HG03469 (cell line): Measurements from ENCODE around the gene DLEC1.

Source experiments
- ATAC-seq: cut with Tn5 transposase; IDR thresholded peaks from one replicate; pipeline ENCODE4 v1.9.1; 2021; ENCODE audit warnings: mild to moderate bottlenecking, moderate library complexity, moderate number of reproducible peaks; ENCODE audit not compliant: unreplicated experiment

DLEC1 gene

GRCh38 chr3:38107911-38108648 lies 69.1 kb downstream of the DLEC1 start:
- no peak for ATAC-seq

GRCh38 chr3:38108649-38109579 lies 69.9 kb downstream of the DLEC1 start:
- no peak for ATAC-seq

DNA sequence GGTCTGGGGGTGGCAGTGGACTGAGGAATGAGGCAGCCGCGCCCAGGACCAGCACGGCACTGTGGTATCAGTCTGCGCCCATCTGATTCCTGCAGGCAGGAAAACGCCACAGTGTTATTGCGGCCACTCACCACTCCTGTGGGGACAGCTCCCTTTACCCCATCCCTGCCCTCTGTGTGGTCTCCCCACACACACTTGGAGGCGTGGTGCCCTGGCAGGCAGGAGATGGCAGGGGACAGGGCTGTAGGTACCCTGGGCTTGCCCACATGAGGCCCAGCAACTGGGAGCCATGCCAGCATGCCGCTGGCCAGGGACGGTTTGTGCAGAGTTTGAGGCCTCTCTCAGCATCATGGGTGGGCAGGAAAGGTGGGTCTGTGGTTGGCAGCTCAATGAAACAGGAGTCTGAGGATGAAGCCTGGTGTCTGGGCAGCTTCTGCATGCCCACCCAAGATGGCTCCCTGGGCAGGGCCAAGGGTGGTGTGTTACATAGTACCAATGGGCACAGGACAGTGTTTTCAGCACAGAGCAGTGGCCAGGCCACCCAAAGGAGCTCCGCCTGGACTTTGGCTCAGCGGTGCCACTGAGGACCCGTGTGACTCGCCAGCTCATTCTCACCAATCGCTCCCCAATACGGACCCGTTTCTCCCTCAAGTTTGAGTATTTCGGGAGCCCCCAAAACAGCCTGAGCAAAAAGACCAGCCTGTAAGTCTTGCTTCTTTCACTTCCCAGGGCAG lies 70.7 kb downstream of the DLEC1 start:
- ATAC-seq = no peak

DNA sequence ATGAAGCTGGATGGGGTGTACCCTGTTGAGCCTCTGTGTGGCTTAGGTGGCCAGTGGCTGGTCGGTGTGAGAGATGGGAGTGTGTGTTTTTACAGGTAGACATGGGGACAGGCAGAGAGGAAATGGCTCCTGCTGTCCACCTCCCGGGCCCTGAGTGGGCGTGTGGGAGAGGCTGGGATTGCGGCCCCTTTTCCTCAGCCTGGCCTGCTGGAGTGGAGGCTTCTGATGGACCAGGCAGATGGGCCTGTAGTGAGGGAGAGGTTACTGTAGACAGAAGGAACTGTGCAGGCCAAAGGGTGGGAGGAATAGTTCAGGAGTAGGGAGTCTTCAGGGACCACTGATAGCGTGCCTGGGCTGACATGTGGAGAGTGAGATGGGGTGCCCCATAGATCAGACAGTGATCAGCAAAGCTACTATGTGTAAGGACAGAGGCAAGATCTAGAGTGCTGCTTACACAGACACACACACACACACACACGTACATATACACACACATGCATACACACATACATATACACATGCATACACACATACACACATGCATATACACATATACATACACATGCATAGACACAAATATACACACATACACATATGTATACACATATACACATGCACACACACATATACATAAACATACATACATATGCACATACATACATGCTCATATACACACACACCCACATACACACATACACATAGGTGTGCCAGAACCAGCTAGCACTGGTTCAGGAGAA lies 71.5 kb downstream of the DLEC1 start:
- no peak for ATAC-seq

DNA sequence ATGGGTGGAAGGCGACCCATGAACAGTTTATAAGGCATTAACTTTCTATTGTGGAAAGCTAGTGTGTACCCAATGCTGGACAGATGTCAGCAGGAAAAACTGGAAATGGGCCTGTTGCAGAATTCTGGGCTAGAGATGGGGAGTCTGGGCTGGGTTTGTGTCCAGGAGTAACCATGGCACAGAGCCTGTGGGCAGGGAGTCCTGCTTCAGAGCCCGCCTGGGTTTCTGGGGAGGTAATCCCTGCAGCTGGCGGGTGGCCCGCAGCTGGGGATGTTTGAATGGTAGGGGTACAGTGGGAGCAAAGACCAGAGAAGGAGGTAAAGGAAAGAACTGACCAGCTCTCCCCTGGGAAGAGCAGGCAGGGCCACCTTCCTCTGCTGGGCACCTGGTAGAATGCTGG lies 72.2 kb downstream of the DLEC1 start:
- no peak for ATAC-seq

DNA sequence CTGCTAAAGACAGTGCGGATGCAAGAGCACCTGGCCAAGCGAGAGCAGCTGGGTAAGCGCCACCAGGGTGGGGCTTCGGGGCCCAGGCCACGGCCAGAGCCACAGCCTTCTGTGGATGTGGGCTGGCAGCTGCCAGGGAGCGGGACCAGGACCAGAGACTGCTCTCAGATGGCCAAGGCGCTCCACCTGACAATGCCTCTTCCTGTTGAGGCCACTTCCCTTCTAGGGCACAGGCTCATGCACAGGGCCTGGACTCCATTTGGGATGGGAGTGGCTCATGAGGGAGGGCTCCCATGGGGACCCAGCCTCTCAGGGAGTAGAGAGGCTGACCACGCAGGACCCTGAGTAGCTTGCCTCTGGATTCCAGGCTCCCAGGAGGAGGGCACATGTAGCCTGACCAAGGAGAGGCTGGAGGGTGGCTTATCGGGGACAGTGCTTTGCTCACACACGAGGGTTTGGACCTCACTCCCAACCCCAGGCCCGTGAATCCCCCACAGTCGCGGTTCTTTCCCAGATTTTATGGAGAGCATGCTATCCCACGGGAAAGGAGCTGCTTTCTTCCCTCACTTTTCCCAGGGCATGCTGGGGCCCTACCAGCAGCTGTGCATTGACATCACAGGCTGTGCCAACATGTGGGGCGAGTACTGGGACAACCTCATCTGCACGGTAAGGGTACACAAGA lies 72.8 kb downstream of the DLEC1 start:
- ATAC-seq = no peak

- no peak for ATAC-seq
Measured at GRCh38 chr3:38112378-38112761, 73.4 kb downstream of the DLEC1 start.

- ATAC-seq = no peak
Measured at GRCh38 chr3:38114052-38114874, 75.3 kb downstream of the DLEC1 start.

DNA sequence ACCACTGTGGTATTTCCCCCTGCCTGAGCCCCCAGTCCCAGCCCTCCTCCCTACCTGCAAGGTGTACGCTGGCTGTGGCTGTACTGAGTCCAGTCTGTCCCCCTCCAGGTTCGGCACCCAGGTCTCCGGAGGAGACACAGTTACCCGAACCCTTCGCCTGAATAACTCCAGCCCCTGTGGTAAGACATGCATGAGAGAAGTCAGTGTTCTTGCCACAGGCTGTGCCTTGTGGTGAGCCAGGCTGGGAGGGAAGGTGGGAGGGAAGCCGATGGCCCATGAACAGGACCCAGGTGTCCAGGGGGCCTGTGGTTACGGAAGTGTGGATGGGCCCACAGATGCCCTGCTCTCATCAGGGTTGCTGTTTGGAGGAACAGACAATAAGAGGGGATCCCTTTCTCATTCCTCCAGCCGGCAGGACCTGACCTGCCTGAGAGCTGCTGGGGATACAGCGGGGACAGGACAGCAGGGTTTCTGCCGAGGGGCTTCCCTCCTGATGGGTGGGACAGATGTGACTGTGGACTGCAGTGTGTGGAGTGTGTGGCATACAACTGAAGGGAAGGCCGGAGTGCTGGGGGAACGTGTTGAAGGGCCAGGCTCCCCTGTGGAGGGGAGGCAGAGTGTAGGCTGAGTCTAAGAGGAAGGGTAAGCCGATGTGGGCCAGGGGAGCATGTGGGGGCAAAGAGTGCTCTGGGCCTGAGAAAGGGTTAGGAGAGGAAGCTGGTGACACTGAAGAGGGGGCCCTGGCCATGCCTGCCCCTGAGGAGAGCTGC lies 76.1 kb downstream of the DLEC1 start:
- no peak for ATAC-seq

DNA sequence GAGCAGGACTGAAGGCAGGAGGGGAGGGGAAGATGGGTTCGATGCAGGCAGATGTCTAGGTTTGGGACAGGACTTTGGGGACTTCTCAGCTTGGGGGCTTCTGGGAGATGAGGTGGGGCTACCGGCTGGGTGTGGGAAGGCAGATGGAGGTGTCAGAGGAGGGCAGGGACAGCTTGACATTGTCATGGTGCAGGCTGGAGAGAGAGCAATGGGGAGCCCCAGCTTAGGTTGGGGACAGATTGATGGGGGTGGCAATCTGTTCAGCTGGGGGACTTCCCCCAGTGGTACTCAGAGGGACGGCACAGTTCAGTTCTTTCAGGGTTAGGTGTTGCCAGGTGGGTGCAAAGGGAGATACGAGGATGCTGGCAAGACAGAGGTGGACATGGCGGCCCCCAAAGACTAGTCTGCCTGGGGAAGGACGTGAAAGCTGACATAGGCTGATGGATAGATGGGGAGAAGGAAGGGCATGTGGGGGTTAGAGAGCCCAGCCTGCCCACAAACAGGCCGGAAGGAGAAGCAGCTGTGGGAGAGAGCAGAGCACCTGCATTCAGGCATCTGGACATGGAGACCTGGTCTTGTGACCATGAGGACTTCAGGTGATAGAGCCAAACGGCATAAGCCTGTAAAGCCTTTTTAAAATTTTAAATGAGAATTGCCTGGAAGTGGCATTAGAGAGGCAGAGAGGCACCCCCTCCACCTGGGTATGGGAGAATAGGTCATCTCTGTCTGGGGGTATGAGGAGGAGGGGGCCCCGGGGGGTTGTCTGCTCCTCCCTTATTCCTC lies 76.8 kb downstream of the DLEC1 start:
- no peak for ATAC-seq

GRCh38 chr3:38116471-38117162 lies 77.6 kb downstream of the DLEC1 start:
- no peak for ATAC-seq

GRCh38 chr3:38117163-38117716 lies 78.2 kb downstream of the DLEC1 start:
- ATAC-seq = no peak

GRCh38 chr3:38117748-38118420 lies 78.9 kb downstream of the DLEC1 start:
- no peak for ATAC-seq

DNA sequence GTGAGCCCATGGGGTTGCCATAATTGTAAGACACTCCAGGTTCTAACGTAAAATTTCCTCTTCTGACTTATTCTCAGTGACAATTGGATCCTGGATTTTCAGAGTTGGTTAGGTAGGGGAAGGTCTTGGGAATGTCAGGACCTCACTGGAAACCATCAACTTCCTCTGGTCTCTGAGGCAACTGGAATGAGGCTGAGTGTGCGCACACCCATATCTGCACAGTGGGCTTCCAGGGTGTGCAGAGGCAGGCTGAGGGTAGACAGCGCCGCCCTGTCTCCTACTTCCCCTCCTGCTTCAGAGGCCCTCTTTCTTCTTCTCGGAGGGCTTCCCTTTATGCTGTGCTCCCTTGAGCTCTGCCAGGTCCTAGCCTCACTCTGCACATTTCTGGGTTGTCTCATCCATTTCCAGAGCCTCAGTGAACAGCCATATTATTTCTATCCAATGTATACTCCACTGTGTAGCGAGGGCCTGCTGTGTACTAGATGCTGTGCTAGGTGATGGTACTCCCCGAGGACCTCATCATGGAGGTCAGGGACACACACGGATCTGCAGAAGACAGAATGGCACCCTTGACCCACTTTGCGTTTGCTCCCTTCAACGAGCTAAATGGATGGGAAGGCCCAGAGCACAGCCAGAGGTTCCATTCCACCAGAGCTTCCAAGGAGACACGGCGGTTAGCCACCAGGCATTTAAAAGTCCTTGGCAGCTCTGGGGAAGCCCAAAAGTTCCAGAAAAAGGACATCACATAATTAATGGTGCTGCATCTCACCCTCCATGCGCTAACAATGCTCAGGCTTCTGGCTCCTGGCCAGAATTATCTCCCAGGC lies 79.6 kb downstream of the DLEC1 start:
- ATAC-seq = no peak

DNA sequence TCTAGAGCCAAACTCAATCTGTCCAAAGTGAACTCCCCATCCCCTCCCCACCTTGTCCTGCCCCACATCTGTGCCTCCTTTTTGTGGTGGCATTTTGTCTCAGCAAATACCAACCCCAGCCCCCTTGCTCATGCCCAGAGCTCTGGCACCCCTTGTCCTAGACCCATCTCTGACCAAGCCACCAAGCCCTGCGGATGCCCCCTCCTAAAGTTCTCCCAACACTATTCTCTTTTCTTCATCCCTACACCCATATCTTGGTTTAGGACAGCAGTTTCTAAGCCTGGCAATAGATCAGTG lies 80.2 kb downstream of the DLEC1 start:
- no peak for ATAC-seq
